ENCODE results near the gene PCDH9. TPM values are rescaled to one million over a fixed set of nuclear protein-coding genes. Genes with fewer than 3 reads are reported as not detected.

Gene PCDH9
- total RNA-seq, 4 donors from 2014 or later, result 5.7 to 12.9 (median 6.8) TPM

- ATAC-seq (ENCODE audit: low FRiP score) (no peak), DNase-seq (ENCODE audit: low spot score) (no peak)
- no peak for TF ChIP-seq CTCF (IDR thresholded peaks at IDR 0.05)
Observed at GRCh38 chr13:66359910-66360552, 870.1 kb downstream of the PCDH9 start.

- TF ChIP-seq CTCF (IDR thresholded peaks at IDR 0.05), result no peak
- no peak for ATAC-seq (ENCODE audit: low FRiP score)
- DNase-seq (ENCODE audit: low spot score), result no peak
Observed at GRCh38 chr13:66359393-66359792, 870.7 kb downstream of the PCDH9 start.

- DNase-seq (ENCODE audit: low spot score) (no peak), ATAC-seq (ENCODE audit: low FRiP score) (no peak)
- no peak for TF ChIP-seq CTCF (IDR thresholded peaks at IDR 0.05)
Observed at GRCh38 chr13:66358564-66358963, 871.6 kb downstream of the PCDH9 start.

GRCh38 chr13:66357463-66357862, 872.7 kb downstream of the PCDH9 start:
- ATAC-seq (ENCODE audit: low FRiP score), result no peak
- no peak for TF ChIP-seq CTCF (IDR thresholded peaks at IDR 0.05)
- no peak for DNase-seq (ENCODE audit: low spot score)

GRCh38 chr13:66354879-66355751, 875.0 kb downstream of the PCDH9 start:
- TF ChIP-seq CTCF (IDR thresholded peaks at IDR 0.05), result no peak

GRCh38 chr13:66353664-66354063, 876.5 kb downstream of the PCDH9 start:
- no peak for TF ChIP-seq CTCF (IDR thresholded peaks at IDR 0.05)
- DNase-seq (ENCODE audit: low spot score), result no peak
- no peak for ATAC-seq (ENCODE audit: low FRiP score)

More at GRCh38 chr13:66354879-66355751, 875.0 kb downstream of the PCDH9 start:
- ATAC-seq (ENCODE audit: low FRiP score), result no peak
- DNase-seq (ENCODE audit: low spot score), result no peak

Measured in omental fat pad (tissue), 4 donors.